Measurements from ENCODE around the gene AGA. TPM values are rescaled to one million over a fixed set of nuclear protein-coding genes. Genes with fewer than 3 reads are reported as not detected.

The AGA gene
- total and polyA plus RNA-seq, 2 of the 4 experiments (the other 2 are of a cell fraction): 26.3 to 38.5 TPM

- Histone ChIP-seq H3K4me1 (ENCODE audit: control insufficient read depth, insufficient read depth, low read length) (no peaks in the 10 kb centered on the region), H3K9me3 (ENCODE audit: control insufficient read depth, insufficient read depth, low read length) (no peaks in the 10 kb centered on the region), H3K4me2 (ENCODE audit: low read depth, low read length) (no peak overlapping the region), H2BK120ac (ENCODE audit: low read depth, low read length) (no peak overlapping the region), H2AFZ (replicated peaks; ENCODE audit: low read length, poor library complexity) (peak overlapping the region; percentile 16), H3K56ac (ENCODE audit: extremely low read depth, insufficient read depth, low read length) (no peak overlapping the region), H4K20me1 (ENCODE audit: insufficient read depth, low read length) (no peaks in the 10 kb centered on the region), H4K91ac (ENCODE audit: insufficient read depth, low read depth, low read length) (no peak overlapping the region), H2AK9ac (replicated peaks; ENCODE audit: low read depth, low read length, poor library complexity) (no peak overlapping the region), H3K79me1 (ENCODE audit: low read depth in 1 of 2, low read length in 2 of 2) (no peaks in the 10 kb centered on the region), H4K8ac (ENCODE audit: low read depth in 2 of 2, low read length in 2 of 2) (no peak overlapping the region), H2BK5ac (ENCODE audit: low read depth, low read length, poor library complexity, severe bottlenecking) (no peak overlapping the region), H3K4me3 (ENCODE audit: insufficient read depth, low read depth, low read length) (no peak overlapping the region), H2BK20ac (ENCODE audit: low read depth, low read length) (no peak overlapping the region), H3K27me3 (ENCODE audit: control insufficient read depth, insufficient read depth, low read length) (no peaks in the 10 kb centered on the region), H4K5ac (ENCODE audit: low read depth, low read length) (no peak overlapping the region), H2BK15ac (ENCODE audit: low read depth, low read length) (no peak overlapping the region), H3K18ac (ENCODE audit: low read depth, low read length) (no peak overlapping the region), H3K14ac (replicated peaks; ENCODE audit: low read depth, low read length) (no peak overlapping the region), H3K27ac (ENCODE audit: insufficient read depth, low read length) (no peak overlapping the region), H2AK5ac (ENCODE audit: low read depth, low read length) (no peak overlapping the region), H3K23ac (ENCODE audit: low read depth, low read length) (no peak overlapping the region), H3K9me1 (ENCODE audit: insufficient read depth, low read length) (no peaks in the 10 kb centered on the region), H3K36me3 (ENCODE audit: control insufficient read depth, insufficient read depth, low read length) (no peaks in the 10 kb centered on the region), H3K4ac (ENCODE audit: low read depth, low read length) (no peak overlapping the region), H3K9ac (ENCODE audit: low read depth, low read length) (no peak overlapping the region)
- ChIA-PET POLR2A (ENCODE audit: unreplicated experiment) (no interaction called here), CTCF (interaction anchor here (0.9 kb wide), 1 partner anchor 13 kb away, joined by 3 read pairs; no protein-coding TSS in a partner anchor)
- TF ChIP-seq RFX5 (IDR thresholded peaks at IDR 0.05; ENCODE audit: low read depth, low read length): no peak
- no peak for TF ChIP-seq MAFK (IDR thresholded peaks at IDR 0.05; ENCODE audit: low read depth, low read length)
- no peak for TF ChIP-seq SMC3 (IDR thresholded peaks at IDR 0.05; ENCODE audit: low read depth, low read length)
- no peak for TF ChIP-seq CHD1 (IDR thresholded peaks at IDR 0.05; ENCODE audit: low read depth, low read length)
- TF ChIP-seq RAD21 (IDR thresholded peaks at IDR 0.05; ENCODE audit: low read length): no peak
- TF ChIP-seq ELK1 (IDR thresholded peaks at IDR 0.05; ENCODE audit: borderline replicate concordance, low read depth, low read length): no peak
- no peak for TF ChIP-seq FOS (IDR thresholded peaks at IDR 0.05; ENCODE audit: low read depth, low read length)
- in situ Hi-C loops (cut with MboI; ENCODE audit: low sequenced_read_pairs) (no loop called here), intact Hi-C loops (cut with micrococcal nuclease) (no loop called here), dilution Hi-C loops (cut with HindIII; ENCODE audit: low sequenced_read_pairs, unreplicated experiment) (no loop called here)
- DNase-seq (no peak), ATAC-seq (ENCODE audit: low read depth) (no peak)
- WGBS, 2 experiments (ENCODE audit: extremely low coverage in 2 of 2, insufficient read length in 1 of 2): no CpG with 5 or more reads among the region's 5 CpGs
- BruUV-seq (replicated peaks): no TSS peak
Measured at GRCh38 chr4:177386278-177386815, 55.9 kb downstream of the AGA start.
